GM21360 (cell line): Measurements from ENCODE around the gene ZNF692.
A peak's percentile ranks its signal among the peaks of the same experiment; 100 is the strongest.
"Not testable (repeated sequence)": the region's sequence is repeated elsewhere in the genome, so short reads cannot be mapped to it uniquely, and the experiment has no call there.

Experiments used
- ATAC-seq: cut with Tn5 transposase; IDR thresholded peaks from one replicate; pipeline ENCODE4 v1.9.1; 2021; ENCODE audit warnings: mild to moderate bottlenecking, moderate library complexity; ENCODE audit not compliant: unreplicated experiment

ZNF692 gene

GRCh38 chr1:248858891-248859889 is at the start of gene ZNF692:
Gene ZNF692 (minus strand): TSS chr1:248859085. CDS start chr1:248858309, 776 bp downstream.
- ATAC-seq: peak; percentile 77

DNA sequence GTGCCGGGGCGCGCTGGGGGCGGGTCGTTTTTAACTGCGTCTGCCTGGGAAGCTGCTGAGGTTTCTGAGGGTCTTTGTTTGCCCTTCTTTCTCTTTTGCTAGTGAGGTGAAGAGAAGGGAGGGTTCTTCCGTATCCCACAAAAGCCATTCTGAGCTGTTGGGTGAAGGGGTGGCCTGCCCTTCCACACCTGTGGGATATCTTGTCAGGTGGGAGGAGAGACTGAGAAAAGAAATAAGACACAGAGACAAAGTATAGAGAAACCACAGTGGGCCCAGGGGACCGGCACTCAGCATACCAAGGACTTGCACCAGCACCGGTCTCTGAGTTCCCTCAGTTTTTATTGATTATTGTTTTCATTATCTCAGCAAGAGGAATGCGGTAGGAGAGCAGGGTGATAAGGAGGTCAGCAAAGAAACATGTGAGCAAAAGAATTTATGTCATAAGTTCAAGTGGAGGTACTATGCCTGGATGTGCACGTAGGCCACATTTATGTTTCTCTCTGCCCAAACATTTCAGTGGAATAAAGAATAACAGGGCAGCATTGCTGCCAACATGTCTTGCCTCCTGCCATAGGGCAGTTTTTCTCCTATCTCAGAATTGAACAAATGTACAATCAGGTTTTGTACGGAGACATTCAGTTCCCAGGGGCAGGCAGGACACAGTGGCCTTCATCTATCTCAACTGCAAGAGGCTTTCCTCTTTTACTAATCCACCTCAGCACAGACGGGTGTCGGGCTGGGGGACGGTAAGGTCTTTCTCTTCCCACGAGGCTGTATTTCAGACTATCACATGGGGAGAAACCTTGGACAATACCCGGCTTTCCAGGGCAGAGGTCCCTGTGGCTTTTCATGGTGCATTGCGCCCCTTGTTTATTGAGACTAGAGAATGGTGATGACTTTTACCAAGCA is 48.1 kb upstream of the ZNF692 start:
- ATAC-seq: no peak

DNA sequence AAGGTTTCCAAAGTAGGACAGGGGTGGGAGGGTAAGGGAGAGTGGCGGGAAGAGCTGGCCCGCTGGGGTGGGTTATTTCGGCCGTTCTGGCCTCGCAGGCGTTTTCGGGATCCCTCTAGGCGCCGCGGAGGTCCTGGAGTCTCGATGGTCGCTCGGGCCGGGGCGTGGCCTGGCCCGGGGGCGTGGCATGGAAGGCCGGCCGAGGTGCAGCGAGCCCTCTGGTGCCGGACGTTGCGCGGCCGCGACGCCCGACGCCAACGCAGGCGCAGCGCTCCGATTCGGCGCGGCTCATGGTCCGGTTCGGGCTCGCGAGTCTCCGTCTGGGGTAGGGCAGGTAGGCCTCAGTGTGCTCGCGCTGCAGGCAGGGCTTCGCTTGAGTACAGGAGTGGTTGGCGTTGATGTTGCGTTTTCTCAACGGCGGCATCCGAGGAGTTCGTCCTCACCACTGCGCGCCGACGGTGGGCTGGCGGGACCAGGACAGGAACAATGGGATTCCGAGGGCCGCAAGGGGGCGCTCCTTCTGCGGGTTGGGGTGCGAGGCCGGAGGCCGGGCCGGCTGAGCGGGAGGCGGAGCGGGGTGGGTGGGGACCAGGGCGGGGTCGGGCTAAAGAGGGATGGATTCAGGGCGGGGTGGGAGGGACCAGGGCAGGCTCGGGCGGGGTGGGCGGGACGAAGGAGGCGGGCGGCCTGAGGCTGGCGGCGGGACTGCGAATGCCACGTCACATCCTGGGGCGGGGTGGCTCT is 47.3 kb upstream of the ZNF692 start, which contains the start of gene PGBD2:
Gene PGBD2 (plus strand): TSS at position 227 of the 744 bp plus-strand sequence. CDS start 7,628 bp downstream, outside the sequence.
- peak; percentile 93 for ATAC-seq

GRCh38 chr1:248905662-248906008 is 46.8 kb upstream of the ZNF692 start:
- no peak for ATAC-seq

DNA sequence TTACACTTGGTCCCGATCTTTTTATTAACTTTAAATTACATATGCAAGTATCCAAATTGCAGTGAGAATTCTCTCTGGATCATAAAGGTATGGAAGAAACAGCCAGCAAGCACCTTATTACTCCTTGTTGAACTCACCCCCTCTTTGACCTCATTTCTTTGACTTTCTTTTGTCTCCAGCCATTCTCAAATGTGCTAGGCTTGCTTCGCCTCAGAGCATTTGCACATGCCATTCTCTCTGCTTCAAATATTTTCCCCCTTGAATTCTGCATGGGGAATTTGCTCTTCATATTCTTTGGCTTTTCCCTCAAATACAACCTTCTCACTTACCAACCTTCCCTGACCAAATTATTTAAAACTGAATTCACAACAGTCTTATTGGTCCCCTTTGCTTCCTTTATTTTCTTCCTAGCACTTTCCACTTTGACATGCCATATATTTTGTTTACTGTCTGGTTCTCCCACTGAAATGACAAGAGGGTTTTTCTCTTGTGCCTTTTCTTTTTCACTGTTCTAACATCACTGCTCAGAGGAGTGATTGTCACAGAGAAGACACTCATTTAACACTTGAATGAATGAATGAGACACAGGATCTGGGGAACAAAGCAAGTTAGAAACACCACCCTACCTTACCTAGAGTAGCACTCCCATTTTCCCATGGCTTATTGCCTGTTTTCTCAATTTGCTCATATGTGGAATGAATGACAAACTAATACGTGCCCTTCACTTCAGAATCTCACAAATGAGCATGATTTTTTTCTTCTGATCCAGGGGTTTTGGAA is 45.7 kb upstream of the ZNF692 start:
- no peak for ATAC-seq

GRCh38 chr1:248901578-248901977 is 42.7 kb upstream of the ZNF692 start:
- no peak for ATAC-seq

GRCh38 chr1:248900637-248901036 is 41.8 kb upstream of the ZNF692 start:
- ATAC-seq: no peak

DNA sequence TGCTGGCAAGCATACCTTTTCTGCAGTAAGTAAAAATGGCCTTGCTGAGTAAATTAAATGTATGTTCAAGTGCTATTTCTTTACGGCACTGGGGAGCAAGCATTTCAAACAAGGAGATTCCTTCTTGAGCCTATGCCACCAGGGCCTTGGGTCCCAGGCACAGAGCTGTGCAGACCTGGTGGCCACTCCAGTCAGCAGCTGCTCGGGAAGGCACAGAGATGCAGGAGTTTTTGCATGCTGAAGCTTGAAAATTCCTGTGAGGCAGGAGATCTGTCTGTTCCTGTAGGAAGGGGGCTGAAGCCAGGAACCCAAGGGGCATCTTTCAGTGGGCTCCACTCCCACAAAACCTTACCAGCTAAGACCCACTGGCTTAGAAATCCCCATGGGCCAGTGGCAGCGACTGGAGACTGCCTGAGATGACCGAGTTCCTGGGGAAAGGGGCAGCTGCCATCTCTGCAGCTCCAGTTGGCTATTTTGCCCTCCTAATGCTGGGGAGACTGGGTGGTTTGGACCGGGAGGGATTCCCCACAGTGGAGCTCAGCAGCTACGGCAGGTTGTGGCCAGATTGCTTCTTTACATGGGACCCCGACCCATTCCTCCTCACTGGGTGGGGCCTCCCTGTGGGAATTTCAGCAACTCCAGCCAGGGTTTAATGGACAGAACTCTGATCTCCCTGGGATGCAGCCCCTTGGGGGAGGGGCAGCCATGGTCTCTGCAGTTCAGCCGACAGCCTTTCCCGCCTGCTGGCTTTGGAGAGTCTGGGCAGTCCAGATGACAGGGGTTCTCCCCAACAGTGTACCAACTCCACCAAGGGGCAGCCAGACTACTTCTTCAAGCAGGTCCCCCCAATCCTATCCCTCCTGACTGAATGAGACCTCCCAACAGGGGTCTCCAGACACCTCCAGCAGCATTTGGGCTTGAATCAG is 38.8 kb upstream of the ZNF692 start:
- no peak for ATAC-seq

DNA sequence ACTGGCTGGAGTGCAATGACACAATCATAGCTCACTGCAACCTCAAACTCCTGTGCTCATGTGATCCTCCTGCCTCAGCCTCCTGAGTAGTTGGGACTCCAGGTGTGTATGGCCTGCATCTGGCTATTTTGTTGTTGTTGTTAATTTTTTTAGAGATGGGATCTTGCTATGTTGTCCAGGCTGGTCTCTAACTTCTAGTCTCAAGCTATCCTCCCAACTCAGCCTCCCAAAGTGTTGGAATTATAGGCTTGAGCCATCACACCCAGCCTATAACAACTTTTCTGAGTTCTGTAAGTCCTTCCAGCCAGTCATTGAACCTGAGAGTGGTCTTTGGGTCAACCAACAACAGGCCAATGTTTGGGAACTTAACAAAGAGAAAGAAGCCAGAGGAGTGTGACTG is 36.0 kb upstream of the ZNF692 start:
- ATAC-seq: no peak

DNA sequence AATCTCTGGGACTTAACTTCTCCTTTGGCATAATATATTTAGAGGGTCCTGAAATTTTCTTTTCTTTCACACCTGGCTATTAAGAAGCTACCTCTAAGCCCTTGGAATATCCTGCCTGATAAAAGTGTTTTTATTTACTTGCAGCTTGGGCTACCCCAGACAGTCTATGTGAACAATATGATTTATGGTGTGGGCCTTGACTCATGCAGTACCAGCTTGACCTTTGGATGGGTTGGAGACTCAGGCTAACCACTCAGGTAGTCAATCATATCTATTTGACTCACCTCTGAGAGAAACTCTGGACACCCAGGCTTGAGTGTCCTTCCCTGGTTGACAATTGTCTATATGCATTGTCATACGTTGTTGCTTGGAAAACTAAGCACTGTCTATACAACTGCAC is 33.7 kb upstream of the ZNF692 start:
- ATAC-seq: no peak

- ATAC-seq: no peak
These were observed 32.9 kb upstream of the ZNF692 start for GRCh38 chr1:248891758-248892157.

DNA sequence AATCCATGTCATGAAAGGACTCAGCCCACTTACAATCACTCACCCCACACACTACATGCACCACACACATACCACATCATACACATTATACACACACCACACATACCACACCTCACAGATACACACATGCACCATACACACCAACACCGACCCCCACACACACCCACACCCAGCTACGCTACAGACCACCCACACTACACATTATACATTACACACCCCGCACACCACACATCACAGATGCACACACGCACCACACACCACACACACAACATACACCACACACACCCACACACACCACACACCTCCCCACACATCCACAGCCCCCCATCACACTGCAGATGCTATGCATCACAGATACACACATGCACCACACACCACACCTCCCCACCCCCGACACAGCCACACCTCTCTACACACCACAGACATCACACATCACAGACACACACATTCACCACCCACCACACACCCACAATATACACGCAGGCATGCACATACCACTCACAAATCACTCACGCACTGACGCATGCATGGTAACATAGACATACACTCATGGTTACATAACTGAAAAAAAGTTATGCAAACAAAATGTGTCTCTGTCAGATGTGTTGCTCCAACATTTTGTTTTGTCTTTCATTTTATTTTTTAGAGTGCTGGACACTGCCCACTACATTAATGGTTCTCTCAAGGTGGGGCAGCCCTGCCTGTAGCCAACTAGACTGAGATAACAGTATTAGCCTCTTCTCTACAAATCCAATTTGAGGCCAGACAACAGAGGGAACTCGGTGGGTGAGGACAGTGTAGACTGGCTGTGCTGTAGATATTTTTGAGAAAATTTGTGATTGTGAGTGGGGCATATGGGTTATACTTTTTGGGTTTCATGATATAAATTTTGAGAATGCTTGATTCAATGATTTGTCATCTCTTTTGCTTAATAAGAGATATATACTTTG is 31.9 kb upstream of the ZNF692 start:
- ATAC-seq: no peak

DNA sequence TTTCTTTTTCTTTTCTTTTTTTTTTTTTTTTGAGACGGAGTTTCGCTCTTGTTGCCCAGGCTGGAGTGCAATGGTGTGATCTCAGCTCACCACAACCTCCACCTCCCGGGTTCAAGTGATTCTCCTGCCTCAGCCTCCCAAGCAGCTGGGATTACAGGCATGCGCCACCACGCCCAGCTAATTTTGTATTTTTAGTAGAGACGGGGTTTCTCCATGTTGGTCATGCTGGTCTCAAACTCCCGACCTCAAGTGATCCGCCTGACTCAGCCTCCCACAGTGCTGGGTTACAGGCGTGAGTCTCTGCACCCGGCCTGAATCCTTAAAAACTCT is 31.0 kb upstream of the ZNF692 start:
- not testable (repeated sequence) for ATAC-seq

DNA sequence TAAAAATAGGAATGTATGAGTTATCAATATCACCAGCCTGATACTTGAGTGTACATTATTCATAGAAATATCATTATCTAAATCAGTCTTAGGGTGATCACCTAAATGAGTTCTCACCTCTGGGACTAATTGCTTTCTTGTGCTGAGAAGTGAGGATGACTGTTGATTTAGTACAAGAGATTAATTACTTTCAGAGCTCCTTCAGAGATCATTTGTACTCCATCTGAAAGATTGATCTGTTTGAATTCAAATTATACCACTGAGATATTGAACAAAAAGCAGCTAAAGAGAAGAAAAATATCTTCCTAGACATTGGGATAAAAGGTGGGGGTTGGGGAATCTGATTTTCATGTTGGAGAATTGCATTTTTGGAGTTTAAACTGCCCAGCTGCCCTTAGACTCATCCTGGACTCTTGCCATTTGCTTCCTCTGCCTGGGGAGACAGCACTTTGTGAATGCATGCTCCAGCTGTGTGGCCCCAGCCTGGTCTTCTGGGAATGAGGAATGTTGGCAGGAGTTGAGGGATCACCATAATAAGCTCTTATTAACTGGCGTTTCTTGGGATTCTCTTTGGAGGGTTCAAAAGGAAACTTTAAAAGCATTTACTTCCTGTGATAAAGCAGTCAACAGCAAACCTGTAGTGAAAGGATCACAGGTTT is 27.5 kb upstream of the ZNF692 start:
- ATAC-seq: no peak

GRCh38 chr1:248885646-248886045 is 26.8 kb upstream of the ZNF692 start:
- no peak for ATAC-seq

GRCh38 chr1:248884632-248885295 is 25.9 kb upstream of the ZNF692 start:
- ATAC-seq: no peak

DNA sequence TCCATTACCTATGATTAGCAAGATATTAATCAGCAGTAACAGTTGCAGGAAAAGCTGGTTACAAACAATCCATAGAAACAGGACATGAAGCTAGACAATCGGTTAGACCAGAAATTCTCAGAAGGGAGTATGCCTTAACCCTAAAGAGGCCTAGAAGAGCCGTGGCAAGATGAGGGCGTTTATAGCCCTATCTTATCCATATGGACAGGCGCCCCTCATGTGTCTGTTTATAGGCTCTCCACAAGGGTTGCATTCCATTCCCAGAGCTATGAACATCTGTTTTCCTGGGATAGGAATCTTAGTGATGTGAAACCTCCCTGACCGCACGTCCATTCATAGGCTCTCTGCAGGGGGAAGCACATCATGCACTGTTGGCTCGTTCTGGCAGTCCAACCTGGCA is 23.5 kb upstream of the ZNF692 start:
- ATAC-seq: not testable (repeated sequence)
